GM12892 (cell line): ENCODE results near the gene ESYT1.

Experiments
- POLR2A ChIP-seq: IDR thresholded peaks from 2 replicates; pipeline ENCODE4 v1.6.1; 2011; ENCODE audit warnings: low read depth, low read length, control low read depth
- POLR2AphosphoS5 ChIP-seq: IDR thresholded peaks from 2 replicates; pipeline ENCODE4 v1.6.1; 2011; ENCODE audit warnings: low read depth, low read length, control low read depth
- TAF1 ChIP-seq: IDR thresholded peaks from 2 replicates; pipeline ENCODE4 v1.6.1; 2011; ENCODE audit warnings: low read depth, mild to moderate bottlenecking, control low read depth, low read length, borderline replicate concordance

DNA sequence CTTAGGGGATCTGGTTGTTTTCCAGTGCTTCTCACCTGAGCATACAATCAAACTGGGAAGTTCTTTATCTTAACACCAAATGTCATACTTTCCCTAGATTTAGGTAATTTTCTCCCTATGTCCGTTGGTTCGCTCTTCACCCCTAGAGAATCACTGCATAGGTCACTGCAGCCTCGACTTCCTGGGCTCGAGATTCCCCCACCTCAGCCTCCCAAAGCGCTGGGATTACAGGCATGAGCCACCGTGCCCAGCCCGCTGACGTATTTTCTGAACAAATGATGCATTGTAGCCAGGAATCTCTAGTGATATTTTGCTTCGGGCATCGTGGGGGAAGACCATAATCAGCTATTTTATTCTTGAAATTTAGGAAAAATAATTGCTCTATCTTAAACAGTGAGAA is 12.7 kb upstream of the ESYT1 start:
- TF ChIP-seq POLR2AphosphoS5 (no peak), POLR2A (no peak), TAF1 (no peak)
